Amygdala (tissue), 56 donors: Measurements from ENCODE around the gene CPVL.
A peak's percentile ranks its signal among the peaks of the same experiment; 100 is the strongest.

Source experiments
- DNase-seq, 56 donors: peaks; one replicate each; lab custom pipeline; 2025; lab: John Stamatoyannopoulos, UW

Gene CPVL

GRCh38 chr7:29146057-29146706, at the start of gene CPVL:
Gene CPVL, minus strand, starts transcription at chr7:29146537. Its CDS starts 25,476 bp downstream, at chr7:29121061.
- peak in 26 of 56 donors; percentile 2 to 55 (median 22) for DNase-seq

- peak in 43 of 56 donors; percentile 17 to 73 (median 46) for DNase-seq
Observed at GRCh38 chr7:29194594-29195427, 48.5 kb upstream of the CPVL start, which contains the start of gene CHN2. Gene CHN2, plus strand, starts transcription at chr7:29194775.

GRCh38 chr7:29194206-29194593, 47.9 kb upstream of the CPVL start:
- peak in 9 of 56 donors; percentile 19 to 60 (median 49) for DNase-seq

- DNase-seq, result peak in 2 of 56 donors; percentile 19 to 55
Observed at GRCh38 chr7:29193316-29194205, 47.2 kb upstream of the CPVL start.

DNA sequence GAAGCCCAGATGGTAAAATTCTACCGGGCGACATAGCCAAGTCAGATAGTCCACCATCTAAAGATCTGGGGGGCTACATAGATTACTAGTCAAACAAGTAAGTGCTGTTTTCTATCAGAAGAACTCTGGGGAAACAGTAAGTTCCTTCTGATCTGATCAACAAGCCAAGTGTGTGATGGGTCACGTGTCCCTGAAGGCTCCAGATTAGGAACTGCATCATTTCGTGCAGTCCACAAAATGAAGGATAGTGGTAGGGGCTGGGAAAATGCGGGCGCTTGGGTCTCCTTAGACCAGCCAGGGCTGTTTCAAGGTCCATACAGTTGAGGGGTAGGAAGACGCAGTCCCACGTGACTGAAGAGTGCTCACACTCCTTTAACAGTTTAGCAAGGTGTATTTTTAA, 46.5 kb upstream of the CPVL start:
- DNase-seq, result peak in 1 of 56 donors; percentile 7

GRCh38 chr7:29192323-29192722, 46.0 kb upstream of the CPVL start:
- DNase-seq, result no peak

DNA sequence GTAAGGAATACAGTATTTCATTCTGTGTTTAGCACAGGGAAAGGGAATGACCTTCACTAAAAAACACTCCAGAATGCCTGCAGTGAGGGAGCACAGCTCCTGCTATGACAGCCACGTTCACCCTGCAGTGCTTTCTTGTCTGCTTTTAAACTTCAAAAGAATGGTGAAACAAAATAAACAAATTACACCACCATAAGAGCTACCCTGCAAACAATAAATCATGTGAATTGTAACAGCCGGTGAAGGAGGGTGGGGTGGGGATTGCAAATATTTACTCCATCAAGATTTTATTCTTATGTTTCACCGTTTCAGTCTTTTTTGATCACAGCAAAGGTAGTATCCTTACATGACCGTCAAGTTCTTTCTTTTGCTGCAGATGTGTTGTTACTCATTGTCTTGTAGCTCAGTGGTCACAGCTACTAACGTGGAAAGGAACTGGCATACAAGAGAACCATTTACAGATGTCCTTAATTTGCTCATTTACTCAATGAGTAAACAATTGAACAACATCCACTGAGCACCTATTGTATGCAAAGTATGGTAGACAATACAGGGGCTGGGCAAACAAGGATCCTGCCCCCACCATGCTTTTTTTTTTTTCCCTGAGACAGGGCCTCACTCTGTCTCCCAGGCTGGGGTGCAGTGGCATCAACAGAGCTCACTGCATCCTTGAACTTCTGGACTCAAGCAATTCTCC, 44.2 kb upstream of the CPVL start:
- no peak for DNase-seq

GRCh38 chr7:29189743-29190201, 43.4 kb upstream of the CPVL start:
- DNase-seq, result peak in 46 of 56 donors; percentile 7 to 76 (median 42)

- DNase-seq, result no peak
Observed at GRCh38 chr7:29185613-29186012, 39.3 kb upstream of the CPVL start.

GRCh38 chr7:29184599-29184998, 38.3 kb upstream of the CPVL start:
- DNase-seq, result no peak

DNA sequence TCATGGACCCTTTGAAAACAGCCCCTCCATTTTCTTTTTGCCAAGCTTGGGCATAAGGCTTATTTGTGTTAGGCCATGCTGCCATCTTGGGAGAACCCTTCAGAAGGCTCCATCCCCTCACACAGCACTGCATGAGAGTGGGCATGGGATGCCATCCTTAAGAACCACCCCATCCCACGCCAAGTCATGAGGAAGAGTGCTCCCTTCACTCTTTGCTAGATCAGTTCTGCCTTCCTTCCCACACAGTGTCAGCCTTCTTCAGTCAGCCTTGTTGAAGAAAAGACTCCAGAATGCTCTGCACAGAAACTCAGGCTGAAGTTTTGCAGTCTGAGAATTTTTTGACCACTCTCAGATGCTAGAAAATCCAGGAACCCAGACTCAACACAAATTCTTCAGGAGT, 32.8 kb upstream of the CPVL start:
- DNase-seq, result no peak

- peak in 31 of 56 donors; percentile 8 to 69 (median 23) for DNase-seq
Observed at GRCh38 chr7:29177963-29178600, 31.7 kb upstream of the CPVL start.

DNA sequence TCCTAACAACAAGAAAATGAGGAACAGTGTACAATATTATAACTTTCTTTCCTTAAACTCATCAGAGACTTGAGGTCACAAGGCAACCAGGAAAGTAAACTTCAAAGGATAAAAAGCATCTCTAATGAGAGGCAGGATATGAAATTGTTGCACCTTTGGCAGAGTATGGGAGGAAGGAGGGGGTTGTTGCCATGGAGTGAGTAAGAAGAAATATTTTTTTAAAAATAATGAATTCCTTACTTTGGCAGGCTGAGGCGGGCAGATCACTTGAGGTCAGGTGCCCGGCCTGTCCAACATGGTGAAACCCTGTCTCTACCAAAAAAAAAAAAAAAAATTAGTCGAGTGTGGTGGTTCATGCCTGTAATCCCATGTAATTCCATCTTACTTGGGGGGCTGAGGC, 27.1 kb upstream of the CPVL start:
- DNase-seq, result no peak

GRCh38 chr7:29170781-29171180, 24.4 kb upstream of the CPVL start:
- DNase-seq, result no peak

DNA sequence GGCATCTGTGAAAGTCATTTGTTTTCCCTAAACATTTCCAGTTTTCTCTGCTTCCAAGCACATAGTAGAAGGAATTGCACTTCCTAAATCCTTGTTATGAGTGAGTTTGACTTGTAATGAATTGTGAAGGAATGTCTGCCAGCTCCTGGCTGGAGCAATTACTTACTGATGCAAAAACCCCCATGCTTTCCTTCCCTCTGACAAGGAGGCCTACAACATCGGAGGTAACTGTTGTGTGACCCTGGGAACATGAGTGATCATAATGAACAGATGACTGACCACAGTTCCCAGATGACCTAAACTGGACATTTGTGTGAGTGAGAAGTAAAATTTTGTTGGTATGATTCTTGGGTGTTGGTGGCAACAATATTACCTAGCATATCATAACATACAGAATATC, 21.4 kb upstream of the CPVL start:
- DNase-seq, result no peak

GRCh38 chr7:29163854-29164253, 17.5 kb upstream of the CPVL start:
- no peak for DNase-seq

GRCh38 chr7:29162577-29162976, 16.2 kb upstream of the CPVL start:
- DNase-seq, result no peak

- DNase-seq, result no peak
Observed at GRCh38 chr7:29161231-29161630, 14.9 kb upstream of the CPVL start.

GRCh38 chr7:29160080-29160479, 13.7 kb upstream of the CPVL start:
- DNase-seq, result no peak
